Testis (tissue), 2 donors: Measurements from ENCODE around the gene C1orf35.

Source experiments
- CTCF ChIP-seq, 3 experiments: fragments of 450-650 bp in 2 of 3; fragments of 200-600 bp in 1 of 3; sonication (generic) in 1 of 3; IDR thresholded peaks; one replicate each; pipeline ENCODE4 v1.5.1; 2016 to 2019; ENCODE audit warnings: antibody characterized with exemption in 3 of 3, mild to moderate bottlenecking in 2 of 3, moderate library complexity in 1 of 3
- POLR2A ChIP-seq: fragments of 450-650 bp; IDR thresholded peaks from one replicate; pipeline ENCODE4 v1.6.1; 2017; ENCODE audit warnings: antibody characterized with exemption, mild to moderate bottlenecking, moderate library complexity

- TF ChIP-seq CTCF (IDR thresholded peaks at IDR 0.05) (peak in 1 of 3 experiments; percentile 13), POLR2A (peak; percentile 78)
These were observed 6.2 kb upstream of the C1orf35 start, which contains the start of gene MRPL55 for GRCh38 chr1:228109073-228109961.
